Measurements from ENCODE around the gene PIEZO2.

Gene PIEZO2

GRCh38 chr18:10893196-10893595, 256.2 kb downstream of the PIEZO2 start:
- ATAC-seq = no peak
- TF ChIP-seq TCF4 (CRISPR knock-in tag; IDR thresholded peaks at IDR 0.05; ENCODE audit: borderline replicate concordance) (no peak), POU6F1 (CRISPR knock-in tag; IDR thresholded peaks at IDR 0.05; ENCODE audit: borderline replicate concordance, low read depth) (no peak), ZC3H10 (CRISPR knock-in tag; IDR thresholded peaks at IDR 0.05) (no peak), ARNTL (CRISPR knock-in tag; IDR thresholded peaks at IDR 0.05; ENCODE audit: borderline replicate concordance, low read depth) (no peak), OSR1 (CRISPR knock-in tag; IDR thresholded peaks at IDR 0.05) (no peak), ISL1 (CRISPR knock-in tag; IDR thresholded peaks at IDR 0.05) (no peak), ESRRG (CRISPR knock-in tag; IDR thresholded peaks at IDR 0.05) (no peak), ZFP30 (CRISPR knock-in tag; IDR thresholded peaks at IDR 0.05) (no peak), ZNF565 (CRISPR knock-in tag; conservative IDR thresholded peaks at IDR 0.05; ENCODE audit: low read depth) (no peak), PATZ1 (CRISPR knock-in tag; IDR thresholded peaks at IDR 0.05; ENCODE audit: borderline replicate concordance) (no peak), SNAI2 (CRISPR knock-in tag; IDR thresholded peaks at IDR 0.05) (no peak), TSHZ2 (CRISPR knock-in tag; IDR thresholded peaks at IDR 0.05) (no peak), ZNF70 (CRISPR knock-in tag; IDR thresholded peaks at IDR 0.05) (no peak), BACH2 (CRISPR knock-in tag; IDR thresholded peaks at IDR 0.05; ENCODE audit: borderline replicate concordance) (no peak), PPARA (CRISPR knock-in tag; IDR thresholded peaks at IDR 0.05; ENCODE audit: borderline replicate concordance) (no peak), TOX (CRISPR knock-in tag; IDR thresholded peaks at IDR 0.05; ENCODE audit: borderline replicate concordance) (no peak)

- TF ChIP-seq TCF4 (CRISPR knock-in tag; IDR thresholded peaks at IDR 0.05; ENCODE audit: borderline replicate concordance) (no peak), ZFP3 (CRISPR knock-in tag; IDR thresholded peaks at IDR 0.05) (no peak), POU6F1 (CRISPR knock-in tag; IDR thresholded peaks at IDR 0.05; ENCODE audit: borderline replicate concordance, low read depth) (no peak), RARB (CRISPR knock-in tag; IDR thresholded peaks at IDR 0.05) (no peak), ZNF8 (CRISPR knock-in tag; IDR thresholded peaks at IDR 0.05) (no peak), SNAI2 (CRISPR knock-in tag; IDR thresholded peaks at IDR 0.05) (no peak), ISL1 (CRISPR knock-in tag; IDR thresholded peaks at IDR 0.05) (no peak), CSDC2 (CRISPR knock-in tag; IDR thresholded peaks at IDR 0.05) (no peak), GLIS3 (CRISPR knock-in tag; IDR thresholded peaks at IDR 0.05) (no peak), CSRNP3 (CRISPR knock-in tag; IDR thresholded peaks at IDR 0.05) (no peak)
- ATAC-seq = no peak
Observed at GRCh38 chr18:10892786-10893185, 256.6 kb downstream of the PIEZO2 start.

- no peak for ATAC-seq
- TF ChIP-seq TSHZ2 (CRISPR knock-in tag; IDR thresholded peaks at IDR 0.05) (no peak), SNAI2 (CRISPR knock-in tag; IDR thresholded peaks at IDR 0.05) (no peak), ESRRG (CRISPR knock-in tag; IDR thresholded peaks at IDR 0.05) (no peak), POU6F1 (CRISPR knock-in tag; IDR thresholded peaks at IDR 0.05; ENCODE audit: borderline replicate concordance, low read depth) (no peak), ZC3H10 (CRISPR knock-in tag; IDR thresholded peaks at IDR 0.05) (no peak), ARNTL (CRISPR knock-in tag; IDR thresholded peaks at IDR 0.05; ENCODE audit: borderline replicate concordance, low read depth) (no peak), BACH2 (CRISPR knock-in tag; IDR thresholded peaks at IDR 0.05; ENCODE audit: borderline replicate concordance) (no peak), PPARA (CRISPR knock-in tag; IDR thresholded peaks at IDR 0.05; ENCODE audit: borderline replicate concordance) (no peak)
Observed at GRCh38 chr18:10890022-10890421, 259.3 kb downstream of the PIEZO2 start.

Data from SK-N-SH treated with all-trans-retinoic acid at 6 μM for 48 hours (cell line).